Endothelial cell of umbilical vein (primary cell): ENCODE results near the gene DVL1. TPM values are rescaled to one million over a fixed set of nuclear protein-coding genes. Genes with fewer than 3 reads are reported as not detected.

Experiments used
- BruUV-seq: library from RNA; stranded (reverse); fragments of 400-500 nt; replicated peaks from 2 replicates; lab custom pipeline; 2021; lab: Mats Ljungman, UMichigan
- CTCF ChIA-PET: fragments of 300-600, 350-600 bp; sonication (Branson Sonifier 250); formaldehyde crosslinking; loops from one replicate; lab custom pipeline; 2021; ENCODE audit warnings: antibody characterized with exemption, inconsistent platforms; lab: Charles Lee
- POLR2A ChIA-PET: fragments of 300-600, 350-600 bp; sonication (Branson Sonifier 250); formaldehyde crosslinking; loops from one replicate; lab custom pipeline; 2021; ENCODE audit warnings: antibody characterized with exemption, inconsistent platforms; lab: Charles Lee
- DNase-seq: peaks from one replicate; pipeline ENCODE4 v3.0.0-alpha.2; 2011; ENCODE audit warnings: low read depth, low spot score
- FAIRE-seq: peaks from 2 replicates; lab custom pipeline; 2011; peaks lifted over from hg19 to GRCh38; lab: Jason Lieb, UNC
- H2AFZ ChIP-seq: 2 replicates; pipeline ENCODE4 v1.6.0; 2012; ENCODE audit warnings: low read depth, low read length, control low read depth, inconsistent platforms
- H3K27ac ChIP-seq: 2 replicates; pipeline ENCODE4 v1.5.1; 2011; ENCODE audit warnings: low read depth, mild to moderate bottlenecking, control low read depth, low read length, moderate library complexity; ENCODE audit not compliant: insufficient read depth
- H3K27me3 ChIP-seq, 2 experiments: 2 replicates each; pipeline versions ENCODE4 v1.6.0 to v1.6.1; 2011; ENCODE audit warnings: low read length in 2 of 2, mixed read lengths in 1 of 2; ENCODE audit not compliant: control insufficient read depth in 2 of 2, insufficient read depth in 2 of 2
- H3K36me3 ChIP-seq, 2 experiments: 2 replicates in 1 of 2; 3 replicates in 1 of 2; pipeline ENCODE4 v1.5.1; 2011; ENCODE audit warnings: low read length in 2 of 2, mild to moderate bottlenecking in 1 of 2, moderate library complexity in 1 of 2; ENCODE audit not compliant: control insufficient read depth in 2 of 2, insufficient read depth in 2 of 2; ENCODE audit errors: extremely low read depth in 1 of 2
- H3K4me1 ChIP-seq: 3 replicates; pipeline ENCODE4 v1.5.1; 2011; ENCODE audit warnings: mild to moderate bottlenecking, low read length; ENCODE audit not compliant: control insufficient read depth, insufficient read depth; ENCODE audit errors: extremely low read depth
- H3K4me2 ChIP-seq: 2 replicates; pipeline ENCODE4 v1.6.1; 2011; ENCODE audit warnings: low read length, control low read depth, mixed read lengths; ENCODE audit not compliant: insufficient read depth
- H3K4me3 ChIP-seq, 3 experiments: fragments of 200-600 bp in 1 of 3; sonication (generic), shearing (Covaris generic) in 1 of 3; replicated peaks in 1 of 3; 2 replicates each; pipeline ENCODE4 v1.5.1; 2011 to 2016; ENCODE audit warnings: control low read depth in 3 of 3, low read length in 3 of 3, mild to moderate bottlenecking in 2 of 3, inconsistent platforms in 1 of 3, low read depth in 1 of 3, moderate library complexity in 1 of 3; ENCODE audit not compliant: insufficient read depth in 1 of 3
- H3K79me2 ChIP-seq: 2 replicates; pipeline ENCODE4 v1.6.0; 2012; ENCODE audit warnings: low read length, inconsistent platforms; ENCODE audit not compliant: control insufficient read depth, insufficient read depth
- H3K9ac ChIP-seq: replicated peaks from 2 replicates; pipeline ENCODE3; 2011; ENCODE audit warnings: low read length, control low read depth; ENCODE audit not compliant: insufficient read depth; ENCODE audit errors: extremely low read depth
- H3K9me1 ChIP-seq: replicated peaks from 3 replicates; pipeline ENCODE4 v1.6.0; 2011; ENCODE audit warnings: mild to moderate bottlenecking, low read length; ENCODE audit not compliant: control insufficient read depth, insufficient read depth; ENCODE audit errors: extremely low read depth
- H3K9me3 ChIP-seq: replicated peaks from 2 replicates; pipeline ENCODE4 v1.5.1; 2012; ENCODE audit warnings: low read length, inconsistent platforms; ENCODE audit not compliant: control insufficient read depth, insufficient read depth
- H4K20me1 ChIP-seq: replicated peaks from 2 replicates; pipeline ENCODE3; 2011; ENCODE audit warnings: mild to moderate bottlenecking, low read length; ENCODE audit not compliant: control insufficient read depth, insufficient read depth; ENCODE audit errors: extremely low read depth
- EZH2 ChIP-seq: IDR thresholded peaks from 2 replicates; pipeline ENCODE4 v1.6.1; 2012; ENCODE audit warnings: borderline replicate concordance, low read depth, mild to moderate bottlenecking, moderate library complexity, low read length, inconsistent platforms; ENCODE audit not compliant: severe bottlenecking
- FOS ChIP-seq: IDR thresholded peaks from 2 replicates; pipeline ENCODE4 v1.6.1; 2011; ENCODE audit warnings: mild to moderate bottlenecking, low read length, moderate library complexity, borderline replicate concordance; ENCODE audit not compliant: insufficient read depth
- GATA2 ChIP-seq: IDR thresholded peaks from 2 replicates; pipeline ENCODE4 v1.7.0; 2011; ENCODE audit warnings: low read depth, mild to moderate bottlenecking, moderate library complexity, mixed read lengths, low read length; ENCODE audit not compliant: insufficient read length, insufficient read depth
- JUN ChIP-seq: IDR thresholded peaks from 2 replicates; pipeline ENCODE4 v1.6.1; 2011; ENCODE audit warnings: borderline replicate concordance, low read depth; ENCODE audit not compliant: insufficient read length, insufficient read depth
- MAX ChIP-seq: IDR thresholded peaks from 2 replicates; pipeline ENCODE4 v1.6.1; 2011; ENCODE audit not compliant: insufficient read depth, insufficient read length
- MYC ChIP-seq: IDR thresholded peaks from one replicate; pipeline ENCODE4 v1.6.1; 2011; ENCODE audit warnings: mild to moderate bottlenecking, low read depth, low read length
- POLR2A ChIP-seq: IDR thresholded peaks from 2 replicates; pipeline ENCODE4 v1.6.1; 2012; ENCODE audit warnings: low read depth, mild to moderate bottlenecking, control low read depth, low read length
- POLR2AphosphoS5 ChIP-seq: IDR thresholded peaks from 2 replicates; pipeline ENCODE4 v1.6.1; 2012; ENCODE audit warnings: low read depth, mild to moderate bottlenecking, control low read depth, low read length, moderate library complexity; ENCODE audit not compliant: insufficient read depth
- dilution Hi-C: fragments of 300-500 bp; cut with MboI; formaldehyde crosslinking; loops from one replicate; pipeline ENCODE4 v1.15.0; 2019; ENCODE audit warnings: low sequenced_read_pairs; ENCODE audit not compliant: extremely low pct_ligation_motif_present
- intact Hi-C: fragments of 100-400 bp; cut with micrococcal nuclease; formaldehyde crosslinking; loops from one replicate; pipeline ENCODE4 v1.10.0; 2022
- polyA plus RNA-seq, 4 experiments: library from polyadenylated mRNA; depleted of rRNA in 3 of 4; stranded (reverse) in 3 of 4; unstranded in 1 of 4; fragments of >200 nt; gene quantifications; 2 replicates each; pipeline versions ENCODE4 v1.2.1 to v1.2.3, GENCODE V29; 2011 to 2012; ENCODE audit warnings: missing spikeins in 1 of 4
- total RNA-seq: library from RNA; stranded (reverse); gene quantifications from 2 replicates; pipeline ENCODE4 v1.2.3, GENCODE V29; 2021
- TF ChIP-seq, protein P1 (sequence below), 2 donors: IDR thresholded peaks; 1 replicate in 1 of 2; 2 replicates in 1 of 2; pipeline ENCODE4 v1.5.1; 2011; ENCODE audit warnings: low read length in 2 of 2, mild to moderate bottlenecking in 2 of 2, moderate library complexity in 2 of 2, control low read depth in 1 of 2, inconsistent platforms in 1 of 2, low read depth in 1 of 2; ENCODE audit not compliant: insufficient read depth in 1 of 2; ENCODE audit errors: extremely low read depth in 1 of 2

Gene DVL1
- total and polyA plus RNA-seq, 2 donors (not counting 3 experiments of a cell fraction or from before 2014, with no cell fraction given), result 26.8 to 36.5 TPM

DNA sequence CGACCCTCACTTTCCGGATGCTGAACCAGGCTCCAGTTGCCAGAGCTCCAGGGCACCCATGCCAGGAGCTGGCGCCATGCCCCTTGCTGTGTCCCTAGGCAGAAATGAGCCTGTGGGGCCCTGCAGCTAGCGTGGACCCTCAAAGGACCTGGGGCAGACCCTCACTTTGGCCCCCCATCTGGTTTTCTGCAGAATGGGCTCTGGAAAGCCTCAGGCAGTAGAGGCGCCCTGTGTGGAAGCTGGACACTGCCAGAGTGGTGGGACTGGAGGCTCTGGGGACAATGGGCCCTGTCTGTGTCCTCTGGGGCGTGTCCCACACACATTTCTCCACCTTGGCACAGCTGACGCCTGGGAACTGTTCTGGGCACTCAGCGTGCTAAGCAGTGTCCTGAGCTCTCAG, 32.1 kb upstream of the DVL1 start:
- Histone ChIP-seq H4K20me1 (no peaks in the 10 kb centered on the region), H3K79me2 (peaks cover 3% of the 10 kb centered on the region), H3K27ac (no peak overlapping the region), H3K9ac (no peak overlapping the region), H3K27me3 (no peaks in the 10 kb centered on the region), H3K9me3 (no peaks in the 10 kb centered on the region), H2AFZ (no peak overlapping the region), H3K4me2 (no peak overlapping the region), H3K4me1 (no peaks in the 10 kb centered on the region), H3K9me1 (no peaks in the 10 kb centered on the region), H3K4me3 (no peak overlapping the region), H3K36me3 (peaks cover 5 to 10% of the 10 kb centered on the region in 2 experiments)
- dilution Hi-C loops, result no loop called here
- CTCF ChIA-PET, result interaction anchor here (1.4 kb wide), 1 partner anchor 21 kb away, joined by 4 read pairs; no protein-coding TSS in a partner anchor
- no TSS peak for BruUV-seq
- FAIRE-seq, result no peak
- no peak for DNase-seq
- intact Hi-C loops, result no loop called here
- TF ChIP-seq, protein P1, sequence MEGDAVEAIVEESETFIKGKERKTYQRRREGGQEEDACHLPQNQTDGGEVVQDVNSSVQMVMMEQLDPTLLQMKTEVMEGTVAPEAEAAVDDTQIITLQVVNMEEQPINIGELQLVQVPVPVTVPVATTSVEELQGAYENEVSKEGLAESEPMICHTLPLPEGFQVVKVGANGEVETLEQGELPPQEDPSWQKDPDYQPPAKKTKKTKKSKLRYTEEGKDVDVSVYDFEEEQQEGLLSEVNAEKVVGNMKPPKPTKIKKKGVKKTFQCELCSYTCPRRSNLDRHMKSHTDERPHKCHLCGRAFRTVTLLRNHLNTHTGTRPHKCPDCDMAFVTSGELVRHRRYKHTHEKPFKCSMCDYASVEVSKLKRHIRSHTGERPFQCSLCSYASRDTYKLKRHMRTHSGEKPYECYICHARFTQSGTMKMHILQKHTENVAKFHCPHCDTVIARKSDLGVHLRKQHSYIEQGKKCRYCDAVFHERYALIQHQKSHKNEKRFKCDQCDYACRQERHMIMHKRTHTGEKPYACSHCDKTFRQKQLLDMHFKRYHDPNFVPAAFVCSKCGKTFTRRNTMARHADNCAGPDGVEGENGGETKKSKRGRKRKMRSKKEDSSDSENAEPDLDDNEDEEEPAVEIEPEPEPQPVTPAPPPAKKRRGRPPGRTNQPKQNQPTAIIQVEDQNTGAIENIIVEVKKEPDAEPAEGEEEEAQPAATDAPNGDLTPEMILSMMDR (IDR thresholded peaks at IDR 0.05; ENCODE audit: extremely low read depth in 1 of 2, insufficient read depth in 1 of 2, low read depth in 1 of 2, low read length in 2 of 2), result no peak
- TF ChIP-seq MYC, result no peak
- no peak for TF ChIP-seq FOS
- no peak for TF ChIP-seq POLR2A
- no peak for TF ChIP-seq JUN
- TF ChIP-seq POLR2AphosphoS5, result no peak
- TF ChIP-seq EZH2, result no peak
- TF ChIP-seq MAX, result no peak
- TF ChIP-seq GATA2, result no peak
- POLR2A ChIA-PET, result no interaction called here
